Endothelial cell of umbilical vein (primary cell): ENCODE data around the gene MORC2. TPM values are rescaled to one million over a fixed set of nuclear protein-coding genes. Genes with fewer than 3 reads are reported as not detected.

Source experiments
- BruUV-seq: library from RNA; stranded (reverse); fragments of 400-500 nt; replicated peaks from 2 replicates; lab custom pipeline; 2021; lab: Mats Ljungman, UMichigan
- CTCF ChIA-PET: fragments of 300-600, 350-600 bp; sonication (Branson Sonifier 250); formaldehyde crosslinking; loops from one replicate; lab custom pipeline; 2021; ENCODE audit warnings: antibody characterized with exemption, inconsistent platforms; lab: Charles Lee
- POLR2A ChIA-PET: fragments of 300-600, 350-600 bp; sonication (Branson Sonifier 250); formaldehyde crosslinking; loops from one replicate; lab custom pipeline; 2021; ENCODE audit warnings: antibody characterized with exemption, inconsistent platforms; lab: Charles Lee
- DNase-seq: peaks from one replicate; pipeline ENCODE4 v3.0.0-alpha.2; 2011; ENCODE audit warnings: low read depth, low spot score
- FAIRE-seq: peaks from 2 replicates; lab custom pipeline; 2011; peaks lifted over from hg19 to GRCh38; lab: Jason Lieb, UNC
- H2AFZ ChIP-seq: 2 replicates; pipeline ENCODE4 v1.6.0; 2012; ENCODE audit warnings: low read depth, low read length, control low read depth, inconsistent platforms
- H3K27ac ChIP-seq: 2 replicates; pipeline ENCODE4 v1.5.1; 2011; ENCODE audit warnings: low read depth, mild to moderate bottlenecking, control low read depth, low read length, moderate library complexity; ENCODE audit not compliant: insufficient read depth
- H3K27me3 ChIP-seq, 2 experiments: 2 replicates each; pipeline versions ENCODE4 v1.6.0 to v1.6.1; 2011; ENCODE audit warnings: low read length in 2 of 2, mixed read lengths in 1 of 2; ENCODE audit not compliant: control insufficient read depth in 2 of 2, insufficient read depth in 2 of 2
- H3K36me3 ChIP-seq, 2 experiments: 2 replicates in 1 of 2; 3 replicates in 1 of 2; pipeline ENCODE4 v1.5.1; 2011; ENCODE audit warnings: low read length in 2 of 2, mild to moderate bottlenecking in 1 of 2, moderate library complexity in 1 of 2; ENCODE audit not compliant: control insufficient read depth in 2 of 2, insufficient read depth in 2 of 2; ENCODE audit errors: extremely low read depth in 1 of 2
- H3K4me1 ChIP-seq: 3 replicates; pipeline ENCODE4 v1.5.1; 2011; ENCODE audit warnings: mild to moderate bottlenecking, low read length; ENCODE audit not compliant: control insufficient read depth, insufficient read depth; ENCODE audit errors: extremely low read depth
- H3K4me2 ChIP-seq: 2 replicates; pipeline ENCODE4 v1.6.1; 2011; ENCODE audit warnings: low read length, control low read depth, mixed read lengths; ENCODE audit not compliant: insufficient read depth
- H3K4me3 ChIP-seq, 3 experiments: fragments of 200-600 bp in 1 of 3; sonication (generic), shearing (Covaris generic) in 1 of 3; replicated peaks in 1 of 3; 2 replicates each; pipeline ENCODE4 v1.5.1; 2011 to 2016; ENCODE audit warnings: control low read depth in 3 of 3, low read length in 3 of 3, mild to moderate bottlenecking in 2 of 3, inconsistent platforms in 1 of 3, low read depth in 1 of 3, moderate library complexity in 1 of 3; ENCODE audit not compliant: insufficient read depth in 1 of 3
- H3K79me2 ChIP-seq: 2 replicates; pipeline ENCODE4 v1.6.0; 2012; ENCODE audit warnings: low read length, inconsistent platforms; ENCODE audit not compliant: control insufficient read depth, insufficient read depth
- H3K9ac ChIP-seq: replicated peaks from 2 replicates; pipeline ENCODE3; 2011; ENCODE audit warnings: low read length, control low read depth; ENCODE audit not compliant: insufficient read depth; ENCODE audit errors: extremely low read depth
- H3K9me1 ChIP-seq: replicated peaks from 3 replicates; pipeline ENCODE4 v1.6.0; 2011; ENCODE audit warnings: mild to moderate bottlenecking, low read length; ENCODE audit not compliant: control insufficient read depth, insufficient read depth; ENCODE audit errors: extremely low read depth
- H3K9me3 ChIP-seq: replicated peaks from 2 replicates; pipeline ENCODE4 v1.5.1; 2012; ENCODE audit warnings: low read length, inconsistent platforms; ENCODE audit not compliant: control insufficient read depth, insufficient read depth
- H4K20me1 ChIP-seq: replicated peaks from 2 replicates; pipeline ENCODE3; 2011; ENCODE audit warnings: mild to moderate bottlenecking, low read length; ENCODE audit not compliant: control insufficient read depth, insufficient read depth; ENCODE audit errors: extremely low read depth
- CTCF ChIP-seq, 2 donors: IDR thresholded peaks; 1 replicate in 1 of 2; 2 replicates in 1 of 2; pipeline ENCODE4 v1.5.1; 2011; ENCODE audit warnings: low read length in 2 of 2, mild to moderate bottlenecking in 2 of 2, moderate library complexity in 2 of 2, control low read depth in 1 of 2, inconsistent platforms in 1 of 2, low read depth in 1 of 2; ENCODE audit not compliant: insufficient read depth in 1 of 2; ENCODE audit errors: extremely low read depth in 1 of 2
- POLR2AphosphoS5 ChIP-seq: IDR thresholded peaks from 2 replicates; pipeline ENCODE4 v1.6.1; 2012; ENCODE audit warnings: low read depth, mild to moderate bottlenecking, control low read depth, low read length, moderate library complexity; ENCODE audit not compliant: insufficient read depth
- dilution Hi-C: fragments of 300-500 bp; cut with MboI; formaldehyde crosslinking; loops from one replicate; pipeline ENCODE4 v1.15.0; 2019; ENCODE audit warnings: low sequenced_read_pairs; ENCODE audit not compliant: extremely low pct_ligation_motif_present
- intact Hi-C: fragments of 100-400 bp; cut with micrococcal nuclease; formaldehyde crosslinking; loops from one replicate; pipeline ENCODE4 v1.10.0; 2022
- polyA plus RNA-seq, 4 experiments: library from polyadenylated mRNA; depleted of rRNA in 3 of 4; stranded (reverse) in 3 of 4; unstranded in 1 of 4; fragments of >200 nt; gene quantifications; 2 replicates each; pipeline versions ENCODE4 v1.2.1 to v1.2.3, GENCODE V29; 2011 to 2012; ENCODE audit warnings: missing spikeins in 1 of 4
- total RNA-seq: library from RNA; stranded (reverse); gene quantifications from 2 replicates; pipeline ENCODE4 v1.2.3, GENCODE V29; 2021

The MORC2 gene
- total and polyA plus RNA-seq, 2 donors (not counting 3 experiments of a cell fraction or from before 2014, with no cell fraction given): 11.6 to 34.7 TPM

- Histone ChIP-seq H2AFZ (no peak overlapping the region), H3K9me1 (no peaks in the 10 kb centered on the region), H3K4me2 (no peak overlapping the region), H3K4me3 (no peak overlapping the region), H3K9me3 (no peaks in the 10 kb centered on the region), H3K36me3 (peaks cover 20 to 49% of the 10 kb centered on the region in 2 experiments), H4K20me1 (no peaks in the 10 kb centered on the region), H3K4me1 (no peaks in the 10 kb centered on the region), H3K27ac (no peak overlapping the region), H3K27me3 (no peaks in the 10 kb centered on the region), H3K79me2 (no peaks in the 10 kb centered on the region), H3K9ac (no peak overlapping the region)
- peak; percentile 59 for FAIRE-seq
- peak; percentile 16 to 40 for TF ChIP-seq CTCF (IDR thresholded peaks at IDR 0.05; ENCODE audit: extremely low read depth in 1 of 2, insufficient read depth in 1 of 2, low read depth in 1 of 2, low read length in 2 of 2)
- TF ChIP-seq POLR2AphosphoS5: no peak
- ChIA-PET POLR2A (interaction anchor here (0.6 kb wide), 1 partner anchor 139 kb away, joined by 3 read pairs; no protein-coding TSS in a partner anchor), CTCF (interaction anchor here (0.9 to 6.1 kb wide), 13 partner anchors 18 to 282 kb away, joined by 3 to 150 read pairs (median 7); partner anchors contain the start of genes MORC2 and TUG1)
- dilution Hi-C loops (no loop called here), intact Hi-C loops (loop anchor here (1.0 to 5.0 kb wide), 3 partner anchors 137 to 284 kb away; no protein-coding TSS in a partner anchor)
- no TSS peak for BruUV-seq
- DNase-seq: peak; percentile 63
Observed at GRCh38 chr22:30947816-30948454, 20.6 kb downstream of the MORC2 start.
